ENCODE results near the gene USHBP1.

Gene USHBP1

DNA sequence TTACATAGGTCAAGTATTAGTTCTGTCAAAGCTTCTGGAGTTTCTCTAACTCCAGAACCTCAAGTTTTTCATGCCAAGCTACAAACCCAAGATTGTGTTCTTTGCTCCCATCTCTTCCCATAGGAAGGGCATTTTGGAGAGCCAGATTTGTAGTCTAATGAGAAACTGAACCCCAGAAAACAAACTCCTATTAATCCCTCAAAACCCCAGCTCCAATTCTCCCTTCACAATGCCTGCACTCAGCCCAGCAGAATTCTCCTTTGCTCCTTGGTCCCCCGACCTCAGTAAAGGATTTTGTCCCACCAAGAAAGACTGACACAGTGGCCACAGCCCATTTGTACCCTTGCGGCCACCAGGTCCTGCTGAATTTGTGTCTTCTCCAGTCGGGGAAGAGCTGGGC, 8.4 kb downstream of the USHBP1 start:
- H3K18ac ChIP-seq (ENCODE audit: low read length) = no peak overlapping the region
- no peak overlapping the region for H3K4me2 ChIP-seq (ENCODE audit: low read length)
- H3K4ac ChIP-seq (ENCODE audit: low read depth, low read length) = no peak overlapping the region
- no peak overlapping the region for H3K9ac ChIP-seq (ENCODE audit: low read length)
- no CpG with 5 or more reads among the region's 3 CpGs for WGBS (ENCODE audit: extremely low coverage, insufficient coverage, low lambda C conversion rate)
- no peak overlapping the region for H2BK5ac ChIP-seq (ENCODE audit: low read length)
- no peak overlapping the region for H4K8ac ChIP-seq (ENCODE audit: low read depth, low read length)
- no peaks in the 10 kb centered on the region for H3K27me3 ChIP-seq (ENCODE audit: insufficient read depth, low read length, poor library complexity)
- no peaks in the 10 kb centered on the region for H3K79me2 ChIP-seq (ENCODE audit: control insufficient read depth, insufficient read depth, low read length)
- no peak for DNase-seq
- H3K4me3 ChIP-seq (ENCODE audit: low read length) = no peak overlapping the region
- no peaks in the 10 kb centered on the region for H3K4me1 ChIP-seq (ENCODE audit: control insufficient read depth, low read depth, low read length)
- no peak overlapping the region for H3K56ac ChIP-seq (ENCODE audit: low read length)
- no peak overlapping the region for H4K5ac ChIP-seq (ENCODE audit: low read length)
- H2AK5ac ChIP-seq (ENCODE audit: low read length) = no peak overlapping the region
- H3K23ac ChIP-seq (ENCODE audit: low read length) = no peak overlapping the region
- no peak overlapping the region for H3K27ac ChIP-seq (ENCODE audit: low read depth, low read length)
- H3K79me1 ChIP-seq (ENCODE audit: low read length) = no peaks in the 10 kb centered on the region
- H2BK15ac ChIP-seq (replicated peaks; ENCODE audit: low read depth) = no peak overlapping the region
- no peak overlapping the region for H2BK120ac ChIP-seq (ENCODE audit: low read depth, low read length)
- no peaks in the 10 kb centered on the region for H3K36me3 ChIP-seq (ENCODE audit: control insufficient read depth, insufficient read depth, low read length)

DNA sequence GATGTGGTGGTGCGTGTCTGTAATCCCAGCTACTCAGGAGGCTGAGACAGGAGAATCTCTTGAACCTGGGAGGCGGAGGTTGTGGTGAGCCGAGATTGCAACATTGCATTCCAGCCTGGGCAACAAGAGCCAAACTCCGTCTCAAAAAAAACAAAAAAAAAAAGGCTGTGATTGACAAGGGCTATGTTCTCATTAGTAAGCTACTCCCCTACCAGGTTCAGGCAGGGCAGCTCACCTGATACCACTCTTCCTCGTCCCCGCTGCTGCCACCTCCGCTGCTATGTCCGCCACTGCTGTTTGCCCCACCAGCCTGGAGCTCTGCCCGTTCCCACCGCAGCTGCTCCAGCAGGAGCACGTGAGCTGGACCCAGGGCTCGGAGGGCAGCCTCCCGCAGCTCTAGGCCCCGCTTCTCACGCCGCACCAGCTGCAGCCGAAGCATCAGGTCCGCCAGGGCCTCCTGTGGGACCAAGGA, 9.4 kb downstream of the USHBP1 start:
- no peak overlapping the region for H4K8ac ChIP-seq (ENCODE audit: low read depth, low read length)
- H3K23ac ChIP-seq (ENCODE audit: low read length) = no peak overlapping the region
- H2BK5ac ChIP-seq (ENCODE audit: low read length) = no peak overlapping the region
- H3K18ac ChIP-seq (ENCODE audit: low read length) = no peak overlapping the region
- H3K9ac ChIP-seq (ENCODE audit: low read length) = no peak overlapping the region
- no peaks in the 10 kb centered on the region for H3K4me1 ChIP-seq (ENCODE audit: control insufficient read depth, low read depth, low read length)
- no peaks in the 10 kb centered on the region for H3K36me3 ChIP-seq (ENCODE audit: control insufficient read depth, insufficient read depth, low read length)
- no peaks in the 10 kb centered on the region for H3K79me1 ChIP-seq (ENCODE audit: low read length)
- no peaks in the 10 kb centered on the region for H3K79me2 ChIP-seq (ENCODE audit: control insufficient read depth, insufficient read depth, low read length)
- no CpG with 5 or more reads among the region's 18 CpGs for WGBS (ENCODE audit: extremely low coverage, insufficient coverage, low lambda C conversion rate)
- H3K4ac ChIP-seq (ENCODE audit: low read depth, low read length) = no peak overlapping the region
- no peak overlapping the region for H2AK5ac ChIP-seq (ENCODE audit: low read length)
- H2BK120ac ChIP-seq (ENCODE audit: low read depth, low read length) = no peak overlapping the region
- H3K27me3 ChIP-seq (ENCODE audit: insufficient read depth, low read length, poor library complexity) = no peaks in the 10 kb centered on the region
- no peak overlapping the region for H3K27ac ChIP-seq (ENCODE audit: low read depth, low read length)
- DNase-seq = no peak
- H4K5ac ChIP-seq (ENCODE audit: low read length) = no peak overlapping the region
- no peak overlapping the region for H2BK15ac ChIP-seq (replicated peaks; ENCODE audit: low read depth)
- H3K4me3 ChIP-seq (ENCODE audit: low read length) = no peak overlapping the region
- no peak overlapping the region for H3K4me2 ChIP-seq (ENCODE audit: low read length)
- H3K56ac ChIP-seq (ENCODE audit: low read length) = no peak overlapping the region

DNA sequence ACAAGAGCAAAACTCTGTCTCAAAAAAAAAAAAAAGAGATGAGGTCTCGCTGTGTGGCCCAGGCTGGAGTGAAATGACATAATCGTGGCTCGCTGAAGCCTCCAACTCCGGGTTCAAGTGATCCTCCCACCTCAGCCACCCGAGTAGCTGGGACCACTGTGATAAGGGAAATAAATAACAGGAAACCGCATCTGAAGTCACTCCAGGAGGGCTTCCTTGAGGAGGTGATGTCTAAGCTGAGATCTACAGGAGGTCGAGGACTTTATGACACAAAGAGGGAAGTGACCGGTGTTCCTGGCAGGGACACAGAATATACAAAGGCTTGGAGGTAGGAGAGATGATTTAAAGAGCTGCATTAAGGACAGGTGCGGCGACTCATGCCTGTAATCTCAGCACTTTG, 9.9 kb downstream of the USHBP1 start:
- Histone ChIP-seq H3K23ac (ENCODE audit: low read length) (no peak overlapping the region), H2BK5ac (ENCODE audit: low read length) (no peak overlapping the region)
- WGBS (ENCODE audit: extremely low coverage, insufficient coverage, low lambda C conversion rate) = no CpG with 5 or more reads among the region's 10 CpGs

DNA sequence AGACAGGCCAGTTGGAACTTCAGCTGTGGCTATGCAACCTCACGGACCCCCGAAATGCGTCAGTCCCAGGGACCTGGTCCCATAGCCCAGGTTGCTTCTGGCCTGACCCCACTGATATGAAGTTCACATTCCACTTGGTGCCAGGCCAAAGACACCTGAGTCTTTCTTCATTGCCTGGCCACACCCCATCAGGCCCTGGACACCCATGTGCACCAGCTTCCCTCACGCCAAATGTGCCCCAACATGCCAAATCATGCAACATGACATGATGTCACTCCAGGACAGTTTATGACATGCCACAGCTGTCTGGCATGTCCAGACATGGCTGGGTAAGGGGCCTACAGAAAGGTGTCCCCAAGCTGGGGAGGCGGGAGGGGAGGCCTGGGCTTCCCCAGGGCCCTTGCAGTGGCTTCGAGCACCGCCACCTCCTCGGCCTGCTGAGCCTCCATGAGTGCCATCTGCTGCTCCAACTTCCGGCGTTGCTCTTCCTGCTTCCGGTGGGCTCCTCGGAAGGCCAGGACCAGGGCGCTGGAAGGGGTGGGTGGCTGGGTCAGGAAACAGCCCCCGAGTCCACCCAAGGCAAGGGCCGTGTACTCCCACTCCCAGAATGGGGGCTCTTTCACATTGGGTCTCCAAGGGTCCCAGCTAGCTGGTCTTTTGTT, 14.5 kb downstream of the USHBP1 start:
- no peaks in the 10 kb centered on the region for H3K27me3 ChIP-seq (ENCODE audit: insufficient read depth, low read length, poor library complexity)
- no peaks in the 10 kb centered on the region for H3K79me1 ChIP-seq (ENCODE audit: low read length)
- WGBS (ENCODE audit: extremely low coverage, insufficient coverage, low lambda C conversion rate) = no CpG with 5 or more reads among the region's 15 CpGs
- H3K4me2 ChIP-seq (ENCODE audit: low read length) = no peak overlapping the region
- no peak overlapping the region for H4K8ac ChIP-seq (ENCODE audit: low read depth, low read length)
- H3K27ac ChIP-seq (ENCODE audit: low read depth, low read length) = no peak overlapping the region
- H3K23ac ChIP-seq (ENCODE audit: low read length) = no peak overlapping the region
- no peaks in the 10 kb centered on the region for H3K36me3 ChIP-seq (ENCODE audit: control insufficient read depth, insufficient read depth, low read length)
- H2BK15ac ChIP-seq (replicated peaks; ENCODE audit: low read depth) = no peak overlapping the region
- peaks cover 11% of the 10 kb centered on the region for H3K4me1 ChIP-seq (ENCODE audit: control insufficient read depth, low read depth, low read length)
- H3K18ac ChIP-seq (ENCODE audit: low read length) = no peak overlapping the region
- peaks cover 2% of the 10 kb centered on the region for H3K79me2 ChIP-seq (ENCODE audit: control insufficient read depth, insufficient read depth, low read length)
- H3K4me3 ChIP-seq (ENCODE audit: low read length) = no peak overlapping the region
- no peak overlapping the region for H2BK120ac ChIP-seq (ENCODE audit: low read depth, low read length)
- no peak overlapping the region for H2AK5ac ChIP-seq (ENCODE audit: low read length)
- H3K56ac ChIP-seq (ENCODE audit: low read length) = no peak overlapping the region
- no peak overlapping the region for H2BK5ac ChIP-seq (ENCODE audit: low read length)
- no peak for DNase-seq
- no peak overlapping the region for H4K5ac ChIP-seq (ENCODE audit: low read length)
- H3K4ac ChIP-seq (ENCODE audit: low read depth, low read length) = no peak overlapping the region
- no peak overlapping the region for H3K9ac ChIP-seq (ENCODE audit: low read length)

More for the DNA sequence above, 9.9 kb downstream of the USHBP1 start:
- Histone ChIP-seq H2BK120ac (ENCODE audit: low read depth, low read length) (no peak overlapping the region), H3K27me3 (ENCODE audit: insufficient read depth, low read length, poor library complexity) (no peaks in the 10 kb centered on the region), H4K5ac (ENCODE audit: low read length) (no peak overlapping the region), H3K56ac (ENCODE audit: low read length) (no peak overlapping the region), H3K79me1 (ENCODE audit: low read length) (no peaks in the 10 kb centered on the region), H3K79me2 (ENCODE audit: control insufficient read depth, insufficient read depth, low read length) (no peaks in the 10 kb centered on the region), H3K4me3 (ENCODE audit: low read length) (no peak overlapping the region), H3K9ac (ENCODE audit: low read length) (no peak overlapping the region), H3K4ac (ENCODE audit: low read depth, low read length) (no peak overlapping the region), H3K27ac (ENCODE audit: low read depth, low read length) (no peak overlapping the region), H3K4me2 (ENCODE audit: low read length) (no peak overlapping the region), H3K36me3 (ENCODE audit: control insufficient read depth, insufficient read depth, low read length) (no peaks in the 10 kb centered on the region), H4K8ac (ENCODE audit: low read depth, low read length) (no peak overlapping the region), H3K18ac (ENCODE audit: low read length) (no peak overlapping the region), H3K4me1 (ENCODE audit: control insufficient read depth, low read depth, low read length) (no peaks in the 10 kb centered on the region), H2BK15ac (replicated peaks; ENCODE audit: low read depth) (no peak overlapping the region), H2AK5ac (ENCODE audit: low read length) (no peak overlapping the region)
- no peak for DNase-seq

DNA sequence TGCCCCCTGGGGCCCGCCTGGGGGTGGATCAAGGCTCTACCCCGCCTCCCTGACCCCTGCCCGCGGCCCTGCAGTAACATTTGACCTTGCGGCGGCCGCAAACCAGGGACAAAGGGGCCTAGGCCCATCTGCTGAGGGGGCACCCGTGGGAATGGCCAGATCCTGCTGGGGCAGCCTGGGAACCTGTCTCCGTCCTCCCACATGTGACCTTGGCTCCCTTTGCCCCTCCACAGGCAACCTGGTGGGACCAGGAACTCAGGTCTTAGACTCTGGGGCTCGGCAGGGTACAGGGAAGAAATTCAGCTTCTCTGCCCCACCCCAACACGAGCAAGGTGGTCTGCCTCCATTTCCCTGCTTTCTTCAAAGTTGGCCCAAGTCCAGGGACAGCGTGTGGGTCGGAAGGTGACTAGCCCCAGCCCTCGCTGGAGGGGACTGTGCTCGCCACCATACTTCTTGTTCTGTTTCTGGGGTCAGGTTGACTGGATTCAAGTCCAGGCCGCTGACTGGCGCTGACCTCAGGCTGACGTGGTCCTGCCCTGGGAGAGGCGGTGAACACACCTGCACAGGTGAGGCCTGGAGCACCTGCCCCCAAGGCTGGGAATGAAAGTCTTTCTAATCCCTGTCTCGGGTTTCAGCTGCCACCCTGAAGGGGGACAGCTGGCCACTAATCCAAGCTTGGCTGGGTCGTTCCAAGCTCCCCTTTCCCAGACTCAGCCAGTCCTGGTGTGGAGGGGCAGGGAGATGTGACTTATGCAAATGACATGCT, 16.4 kb downstream of the USHBP1 start:
- Histone ChIP-seq H3K56ac (ENCODE audit: low read length) (peak overlapping the region; percentile 52), H3K79me2 (ENCODE audit: control insufficient read depth, insufficient read depth, low read length) (peaks cover 21% of the 10 kb centered on the region), H3K27me3 (ENCODE audit: insufficient read depth, low read length, poor library complexity) (no peaks in the 10 kb centered on the region), H2BK15ac (replicated peaks; ENCODE audit: low read depth) (no peak overlapping the region), H3K79me1 (ENCODE audit: low read length) (no peaks in the 10 kb centered on the region), H3K18ac (ENCODE audit: low read length) (peak overlapping the region; percentile 43), H3K4me3 (ENCODE audit: low read length) (no peak overlapping the region), H3K4me1 (ENCODE audit: control insufficient read depth, low read depth, low read length) (peaks cover 11% of the 10 kb centered on the region), H3K27ac (ENCODE audit: low read depth, low read length) (peak overlapping the region; percentile 6), H2AK5ac (ENCODE audit: low read length) (peak overlapping the region; percentile 5), H3K9ac (ENCODE audit: low read length) (no peak overlapping the region), H3K36me3 (ENCODE audit: control insufficient read depth, insufficient read depth, low read length) (no peaks in the 10 kb centered on the region), H4K5ac (ENCODE audit: low read length) (no peak overlapping the region), H3K4ac (ENCODE audit: low read depth, low read length) (peak overlapping the region; percentile 18), H3K4me2 (ENCODE audit: low read length) (no peak overlapping the region), H2BK5ac (ENCODE audit: low read length) (no peak overlapping the region), H3K23ac (ENCODE audit: low read length) (no peak overlapping the region), H2BK120ac (ENCODE audit: low read depth, low read length) (no peak overlapping the region), H4K8ac (ENCODE audit: low read depth, low read length) (no peak overlapping the region)
- peak; percentile 79 for DNase-seq
- no CpG with 5 or more reads among the region's 21 CpGs for WGBS (ENCODE audit: extremely low coverage, insufficient coverage, low lambda C conversion rate)

Data from mesendoderm (in vitro differentiated cells).